Neural cell (in vitro differentiated cells): ENCODE data around the gene RNU6-9.

Experiments
- RAD21 ChIP-seq: fragments of 450-650 bp; conservative IDR thresholded peaks from 2 replicates; pipeline ENCODE4 v1.6.1; 2014; ENCODE audit warnings: antibody characterized with exemption, mild to moderate bottlenecking, moderate library complexity
- TF ChIP-seq, protein P1 (sequence below): IDR thresholded peaks from 2 replicates; pipeline ENCODE4 v1.6.1; 2012; ENCODE audit warnings: borderline replicate concordance
- TF ChIP-seq, protein P2 (sequence below): fragments of 450-650 bp; IDR thresholded peaks from 2 replicates; pipeline ENCODE4 v1.5.1; 2014; ENCODE audit warnings: antibody characterized with exemption, mild to moderate bottlenecking, moderate library complexity; ENCODE audit not compliant: poor library complexity, severe bottlenecking

DNA sequence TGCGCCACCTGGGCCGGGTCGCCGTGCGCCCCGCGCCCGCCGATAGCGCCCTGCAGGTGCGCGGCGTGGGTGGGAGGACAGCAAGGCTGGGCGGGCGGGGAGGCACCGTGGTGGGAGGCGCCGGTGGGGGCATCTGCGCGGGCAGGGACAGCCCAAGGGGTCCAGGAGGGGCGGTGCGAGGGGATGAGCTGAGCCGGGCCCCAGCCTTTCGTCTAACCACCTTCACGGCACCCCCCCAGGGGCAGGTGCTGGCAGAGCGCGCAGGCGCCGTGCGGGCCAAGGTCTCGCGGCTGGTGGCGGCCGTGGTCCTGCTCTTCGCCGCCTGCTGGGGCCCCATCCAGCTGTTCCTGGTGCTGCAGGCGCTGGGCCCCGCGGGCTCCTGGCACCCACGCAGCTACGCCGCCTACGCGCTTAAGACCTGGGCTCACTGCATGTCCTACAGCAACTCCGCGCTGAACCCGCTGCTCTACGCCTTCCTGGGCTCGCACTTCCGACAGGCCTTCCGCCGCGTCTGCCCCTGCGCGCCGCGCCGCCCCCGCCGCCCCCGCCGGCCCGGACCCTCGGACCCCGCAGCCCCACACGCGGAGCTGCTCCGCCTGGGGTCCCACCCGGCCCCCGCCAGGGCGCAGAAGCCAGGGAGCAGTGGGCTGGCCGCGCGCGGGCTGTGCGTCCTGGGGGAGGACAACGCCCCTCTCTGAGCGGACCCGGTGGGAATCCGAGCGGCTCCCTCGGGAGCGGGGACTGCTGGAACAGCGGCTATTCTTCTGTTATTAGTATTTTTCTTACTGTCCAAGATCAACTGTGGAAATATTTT, 27.0 kb downstream of the RNU6-9 start:
- no peak for TF ChIP-seq RAD21
- TF ChIP-seq, protein P1, sequence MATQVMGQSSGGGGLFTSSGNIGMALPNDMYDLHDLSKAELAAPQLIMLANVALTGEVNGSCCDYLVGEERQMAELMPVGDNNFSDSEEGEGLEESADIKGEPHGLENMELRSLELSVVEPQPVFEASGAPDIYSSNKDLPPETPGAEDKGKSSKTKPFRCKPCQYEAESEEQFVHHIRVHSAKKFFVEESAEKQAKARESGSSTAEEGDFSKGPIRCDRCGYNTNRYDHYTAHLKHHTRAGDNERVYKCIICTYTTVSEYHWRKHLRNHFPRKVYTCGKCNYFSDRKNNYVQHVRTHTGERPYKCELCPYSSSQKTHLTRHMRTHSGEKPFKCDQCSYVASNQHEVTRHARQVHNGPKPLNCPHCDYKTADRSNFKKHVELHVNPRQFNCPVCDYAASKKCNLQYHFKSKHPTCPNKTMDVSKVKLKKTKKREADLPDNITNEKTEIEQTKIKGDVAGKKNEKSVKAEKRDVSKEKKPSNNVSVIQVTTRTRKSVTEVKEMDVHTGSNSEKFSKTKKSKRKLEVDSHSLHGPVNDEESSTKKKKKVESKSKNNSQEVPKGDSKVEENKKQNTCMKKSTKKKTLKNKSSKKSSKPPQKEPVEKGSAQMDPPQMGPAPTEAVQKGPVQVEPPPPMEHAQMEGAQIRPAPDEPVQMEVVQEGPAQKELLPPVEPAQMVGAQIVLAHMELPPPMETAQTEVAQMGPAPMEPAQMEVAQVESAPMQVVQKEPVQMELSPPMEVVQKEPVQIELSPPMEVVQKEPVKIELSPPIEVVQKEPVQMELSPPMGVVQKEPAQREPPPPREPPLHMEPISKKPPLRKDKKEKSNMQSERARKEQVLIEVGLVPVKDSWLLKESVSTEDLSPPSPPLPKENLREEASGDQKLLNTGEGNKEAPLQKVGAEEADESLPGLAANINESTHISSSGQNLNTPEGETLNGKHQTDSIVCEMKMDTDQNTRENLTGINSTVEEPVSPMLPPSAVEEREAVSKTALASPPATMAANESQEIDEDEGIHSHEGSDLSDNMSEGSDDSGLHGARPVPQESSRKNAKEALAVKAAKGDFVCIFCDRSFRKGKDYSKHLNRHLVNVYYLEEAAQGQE = no peak
- TF ChIP-seq, protein P2, sequence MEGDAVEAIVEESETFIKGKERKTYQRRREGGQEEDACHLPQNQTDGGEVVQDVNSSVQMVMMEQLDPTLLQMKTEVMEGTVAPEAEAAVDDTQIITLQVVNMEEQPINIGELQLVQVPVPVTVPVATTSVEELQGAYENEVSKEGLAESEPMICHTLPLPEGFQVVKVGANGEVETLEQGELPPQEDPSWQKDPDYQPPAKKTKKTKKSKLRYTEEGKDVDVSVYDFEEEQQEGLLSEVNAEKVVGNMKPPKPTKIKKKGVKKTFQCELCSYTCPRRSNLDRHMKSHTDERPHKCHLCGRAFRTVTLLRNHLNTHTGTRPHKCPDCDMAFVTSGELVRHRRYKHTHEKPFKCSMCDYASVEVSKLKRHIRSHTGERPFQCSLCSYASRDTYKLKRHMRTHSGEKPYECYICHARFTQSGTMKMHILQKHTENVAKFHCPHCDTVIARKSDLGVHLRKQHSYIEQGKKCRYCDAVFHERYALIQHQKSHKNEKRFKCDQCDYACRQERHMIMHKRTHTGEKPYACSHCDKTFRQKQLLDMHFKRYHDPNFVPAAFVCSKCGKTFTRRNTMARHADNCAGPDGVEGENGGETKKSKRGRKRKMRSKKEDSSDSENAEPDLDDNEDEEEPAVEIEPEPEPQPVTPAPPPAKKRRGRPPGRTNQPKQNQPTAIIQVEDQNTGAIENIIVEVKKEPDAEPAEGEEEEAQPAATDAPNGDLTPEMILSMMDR = no peak
